ENCODE measurements around the gene FAM229A.

FAM229A gene

GRCh38 chr1:32311709-32312393 is 50.4 kb downstream of the FAM229A start:
- no peak overlapping the region for H3K4me3 ChIP-seq (ENCODE audit: low read depth, low read length)
- no peak for DNase-seq (ENCODE audit: low read depth, low spot score)
- in situ Hi-C loops (cut with HindIII; ENCODE audit: low sequenced_read_pairs): no loop called here
- TF ChIP-seq, protein P1, sequence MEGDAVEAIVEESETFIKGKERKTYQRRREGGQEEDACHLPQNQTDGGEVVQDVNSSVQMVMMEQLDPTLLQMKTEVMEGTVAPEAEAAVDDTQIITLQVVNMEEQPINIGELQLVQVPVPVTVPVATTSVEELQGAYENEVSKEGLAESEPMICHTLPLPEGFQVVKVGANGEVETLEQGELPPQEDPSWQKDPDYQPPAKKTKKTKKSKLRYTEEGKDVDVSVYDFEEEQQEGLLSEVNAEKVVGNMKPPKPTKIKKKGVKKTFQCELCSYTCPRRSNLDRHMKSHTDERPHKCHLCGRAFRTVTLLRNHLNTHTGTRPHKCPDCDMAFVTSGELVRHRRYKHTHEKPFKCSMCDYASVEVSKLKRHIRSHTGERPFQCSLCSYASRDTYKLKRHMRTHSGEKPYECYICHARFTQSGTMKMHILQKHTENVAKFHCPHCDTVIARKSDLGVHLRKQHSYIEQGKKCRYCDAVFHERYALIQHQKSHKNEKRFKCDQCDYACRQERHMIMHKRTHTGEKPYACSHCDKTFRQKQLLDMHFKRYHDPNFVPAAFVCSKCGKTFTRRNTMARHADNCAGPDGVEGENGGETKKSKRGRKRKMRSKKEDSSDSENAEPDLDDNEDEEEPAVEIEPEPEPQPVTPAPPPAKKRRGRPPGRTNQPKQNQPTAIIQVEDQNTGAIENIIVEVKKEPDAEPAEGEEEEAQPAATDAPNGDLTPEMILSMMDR (IDR thresholded peaks at IDR 0.05; ENCODE audit: low read depth, low read length): no peak
